KMS-11 (cell line): ENCODE data around the gene TTBK2.

ENCODE experiments used
- H2AFZ ChIP-seq: fragments of 200-600 bp; sonication (generic); 2 replicates; pipeline ENCODE4 v1.6.1; 2016; ENCODE audit warnings: antibody characterized with exemption, mixed run types, low read depth
- H3K27ac ChIP-seq: fragments of 200-600 bp; sonication (generic); 2 replicates; pipeline ENCODE4 v1.6.1; 2016; ENCODE audit warnings: mild to moderate bottlenecking, mixed run types
- H3K27me3 ChIP-seq: fragments of 200-600 bp; sonication (generic); 2 replicates; pipeline ENCODE4 v1.6.1; 2017; ENCODE audit warnings: mild to moderate bottlenecking, low read depth, mixed run types, moderate library complexity; ENCODE audit not compliant: insufficient read depth
- H3K36me3 ChIP-seq: fragments of 200-600 bp; sonication (generic); 2 replicates; pipeline ENCODE4 v1.6.1; 2017; ENCODE audit warnings: mild to moderate bottlenecking, mixed run types; ENCODE audit not compliant: insufficient read depth
- H3K4me1 ChIP-seq: fragments of 200-600 bp; sonication (generic); 2 replicates; pipeline ENCODE4 v1.6.1; 2016; ENCODE audit warnings: mild to moderate bottlenecking, low read depth, mixed run types; ENCODE audit not compliant: poor library complexity, severe bottlenecking
- H3K4me2 ChIP-seq: fragments of 200-600 bp; sonication (generic); 2 replicates; pipeline ENCODE4 v1.7.0; 2016; ENCODE audit warnings: mild to moderate bottlenecking, mixed run types
- H3K4me3 ChIP-seq: fragments of 200-600 bp; sonication (generic); IDR thresholded peaks from 2 replicates; pipeline ENCODE4 v1.6.1; 2017; ENCODE audit warnings: low read depth, low read length, mixed read lengths; ENCODE audit not compliant: insufficient read depth
- H3K79me2 ChIP-seq: fragments of 200-600 bp; sonication (generic); 2 replicates; pipeline ENCODE4 v1.6.1; 2016; ENCODE audit warnings: low read depth, mixed run types; ENCODE audit not compliant: insufficient read depth
- H3K9ac ChIP-seq: fragments of 200-600 bp; sonication (generic); 2 replicates; pipeline ENCODE4 v1.6.1; 2016; ENCODE audit warnings: mild to moderate bottlenecking, mixed run types
- H4K20me1 ChIP-seq: fragments of 200-600 bp; sonication (generic); 2 replicates; pipeline ENCODE4 v1.6.1; 2016; ENCODE audit warnings: mild to moderate bottlenecking, mixed run types; ENCODE audit not compliant: insufficient read depth
- TF ChIP-seq, protein P1 (sequence below): fragments of 200-600 bp; sonication (generic); conservative IDR thresholded peaks from 2 replicates; pipeline ENCODE4 v1.6.1; 2017; ENCODE audit warnings: low read depth, mild to moderate bottlenecking, antibody characterized with exemption, low read length, moderate library complexity, mixed read lengths

Gene TTBK2

DNA sequence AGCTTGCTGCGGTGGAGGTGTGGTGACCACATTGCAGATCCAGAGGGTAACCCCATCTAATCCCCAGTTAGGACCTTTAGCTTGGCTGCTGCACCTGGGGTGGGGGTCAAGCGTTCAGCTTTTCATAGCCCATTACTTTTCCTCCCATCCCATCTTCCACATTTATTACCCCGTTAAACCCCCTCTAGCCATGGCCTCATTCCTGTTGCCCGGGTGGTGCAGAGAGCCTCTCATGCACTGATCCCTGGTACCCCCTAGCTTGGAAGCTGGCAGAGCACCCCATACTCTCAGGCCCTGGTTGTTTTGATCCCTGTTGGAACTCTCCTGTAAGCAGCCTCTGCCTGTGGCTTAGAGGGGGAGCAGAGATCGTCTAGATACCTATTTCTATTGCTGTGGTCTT, 204.5 kb downstream of the TTBK2 start:
- no peaks in the 10 kb centered on the region for H3K36me3 ChIP-seq

DNA sequence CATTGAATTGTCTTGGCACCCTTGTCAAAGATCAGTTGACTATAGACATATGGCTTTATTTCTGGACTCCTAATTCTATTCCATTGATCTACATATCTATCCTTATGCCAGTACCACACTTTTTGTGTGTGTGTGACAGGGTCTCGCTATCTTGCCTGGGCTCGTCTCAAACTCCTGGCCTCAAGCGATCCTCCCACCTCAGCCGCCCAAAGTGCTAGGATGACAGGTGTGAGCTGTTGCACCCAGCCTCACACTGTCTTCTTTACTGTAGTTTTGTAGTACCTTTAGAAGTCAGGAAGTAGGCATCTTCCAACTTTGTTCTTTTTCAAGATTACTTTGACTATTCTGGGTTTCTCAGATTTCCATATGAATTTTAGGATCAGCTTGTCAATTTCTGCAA, 208.0 kb downstream of the TTBK2 start:
- TF ChIP-seq, protein P1, sequence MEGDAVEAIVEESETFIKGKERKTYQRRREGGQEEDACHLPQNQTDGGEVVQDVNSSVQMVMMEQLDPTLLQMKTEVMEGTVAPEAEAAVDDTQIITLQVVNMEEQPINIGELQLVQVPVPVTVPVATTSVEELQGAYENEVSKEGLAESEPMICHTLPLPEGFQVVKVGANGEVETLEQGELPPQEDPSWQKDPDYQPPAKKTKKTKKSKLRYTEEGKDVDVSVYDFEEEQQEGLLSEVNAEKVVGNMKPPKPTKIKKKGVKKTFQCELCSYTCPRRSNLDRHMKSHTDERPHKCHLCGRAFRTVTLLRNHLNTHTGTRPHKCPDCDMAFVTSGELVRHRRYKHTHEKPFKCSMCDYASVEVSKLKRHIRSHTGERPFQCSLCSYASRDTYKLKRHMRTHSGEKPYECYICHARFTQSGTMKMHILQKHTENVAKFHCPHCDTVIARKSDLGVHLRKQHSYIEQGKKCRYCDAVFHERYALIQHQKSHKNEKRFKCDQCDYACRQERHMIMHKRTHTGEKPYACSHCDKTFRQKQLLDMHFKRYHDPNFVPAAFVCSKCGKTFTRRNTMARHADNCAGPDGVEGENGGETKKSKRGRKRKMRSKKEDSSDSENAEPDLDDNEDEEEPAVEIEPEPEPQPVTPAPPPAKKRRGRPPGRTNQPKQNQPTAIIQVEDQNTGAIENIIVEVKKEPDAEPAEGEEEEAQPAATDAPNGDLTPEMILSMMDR = no peak
- Histone ChIP-seq H2AFZ (no peak overlapping the region), H3K4me2 (no peak overlapping the region), H3K4me3 (no peak overlapping the region), H3K4me1 (no peaks in the 10 kb centered on the region), H3K27ac (no peak overlapping the region), H3K9ac (no peak overlapping the region), H4K20me1 (no peaks in the 10 kb centered on the region), H3K27me3 (no peaks in the 10 kb centered on the region), H3K79me2 (no peaks in the 10 kb centered on the region), H3K36me3 (no peaks in the 10 kb centered on the region)

More for the DNA sequence above, 204.5 kb downstream of the TTBK2 start:
- Histone ChIP-seq H3K4me3 (no peak overlapping the region), H3K27ac (no peak overlapping the region), H3K27me3 (no peaks in the 10 kb centered on the region), H2AFZ (no peak overlapping the region), H3K79me2 (no peaks in the 10 kb centered on the region), H3K4me2 (no peak overlapping the region), H3K9ac (no peak overlapping the region), H3K4me1 (no peaks in the 10 kb centered on the region), H4K20me1 (no peaks in the 10 kb centered on the region)
- TF ChIP-seq, protein P1 = no peak

DNA sequence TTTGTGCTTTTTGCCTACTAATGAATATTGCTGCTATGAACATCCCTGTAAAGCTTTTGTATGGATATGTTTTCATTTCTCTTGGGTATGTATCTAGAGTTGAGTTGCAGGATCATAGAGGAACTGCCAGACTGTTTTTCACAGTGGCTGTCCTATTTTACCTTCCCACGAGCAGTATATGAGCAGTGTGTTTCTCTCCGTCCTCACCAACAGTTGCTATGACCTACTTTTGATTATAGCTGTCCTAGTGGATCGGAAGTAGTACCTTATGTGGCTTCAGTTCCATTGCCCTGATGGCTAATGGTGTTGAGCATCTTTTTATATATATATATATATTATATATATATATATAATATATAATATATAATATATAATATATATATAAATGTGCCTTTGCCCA, 208.8 kb downstream of the TTBK2 start:
- Histone ChIP-seq H3K4me2 (no peak overlapping the region), H3K4me3 (no peak overlapping the region), H3K9ac (no peak overlapping the region), H3K27me3 (no peaks in the 10 kb centered on the region), H3K36me3 (no peaks in the 10 kb centered on the region), H2AFZ (no peak overlapping the region), H3K79me2 (no peaks in the 10 kb centered on the region), H3K4me1 (no peaks in the 10 kb centered on the region), H3K27ac (no peak overlapping the region), H4K20me1 (no peaks in the 10 kb centered on the region)
- TF ChIP-seq, protein P1 = no peak

DNA sequence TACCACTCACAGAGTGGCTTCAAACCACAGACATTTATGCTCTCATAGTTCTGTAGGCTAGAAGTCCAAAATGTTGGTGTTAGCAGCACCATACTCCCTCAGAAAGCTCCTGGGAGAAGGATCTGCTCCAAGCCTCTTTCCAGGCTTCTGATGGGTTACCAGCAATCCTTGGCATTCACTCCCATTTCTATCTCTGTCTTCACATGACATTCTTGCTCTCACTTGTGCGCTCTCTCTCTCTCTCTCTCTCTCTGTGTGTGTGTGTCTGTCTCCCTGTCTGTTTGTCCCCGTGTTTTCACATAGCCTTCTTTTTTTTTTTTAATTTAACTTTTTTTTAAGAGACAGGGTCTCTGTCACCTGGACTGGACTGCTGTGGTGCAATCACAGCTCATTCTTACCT, 209.9 kb downstream of the TTBK2 start:
- Histone ChIP-seq H4K20me1 (no peaks in the 10 kb centered on the region), H3K4me3 (no peak overlapping the region), H3K9ac (no peak overlapping the region), H3K27me3 (no peaks in the 10 kb centered on the region), H3K4me2 (no peak overlapping the region), H3K36me3 (no peaks in the 10 kb centered on the region), H3K27ac (no peak overlapping the region), H2AFZ (no peak overlapping the region), H3K4me1 (no peaks in the 10 kb centered on the region), H3K79me2 (no peaks in the 10 kb centered on the region)
- TF ChIP-seq, protein P1 = no peak
